HG03520 (cell line): Measurements from ENCODE around the gene CEP72.
"Not testable (repeated sequence)": the region's sequence is repeated elsewhere in the genome, so short reads cannot be mapped to it uniquely, and the experiment has no call there.

Experiments used
- ATAC-seq: cut with Tn5 transposase; IDR thresholded peaks from one replicate; pipeline ENCODE4 v1.9.1; 2021; ENCODE audit warnings: mild to moderate bottlenecking, moderate library complexity; ENCODE audit not compliant: unreplicated experiment

CEP72 gene

GRCh38 chr5:595285-595875 lies 16.8 kb upstream of the CEP72 start:
- no peak for ATAC-seq

- ATAC-seq: no peak
Measured at GRCh38 chr5:597871-598563, 14.1 kb upstream of the CEP72 start.

GRCh38 chr5:598564-598890 lies 13.6 kb upstream of the CEP72 start:
- ATAC-seq: no peak

GRCh38 chr5:600886-601541 lies 11.1 kb upstream of the CEP72 start:
- ATAC-seq: no peak

- no peak for ATAC-seq
Measured at GRCh38 chr5:601771-602465, 10.2 kb upstream of the CEP72 start.

- no peak for ATAC-seq
Measured at GRCh38 chr5:602466-603035, 9.6 kb upstream of the CEP72 start.

- no peak for ATAC-seq
Measured at GRCh38 chr5:603081-603998, 8.8 kb upstream of the CEP72 start.

GRCh38 chr5:604391-604831 lies 7.7 kb upstream of the CEP72 start:
- ATAC-seq: no peak

GRCh38 chr5:605090-605489 lies 7.0 kb upstream of the CEP72 start:
- ATAC-seq: not testable (repeated sequence)

- no peak for ATAC-seq
Measured at GRCh38 chr5:606061-606460, 6.1 kb upstream of the CEP72 start.

GRCh38 chr5:606526-607399 lies 5.4 kb upstream of the CEP72 start:
- ATAC-seq: no peak

GRCh38 chr5:607541-608428 lies 4.4 kb upstream of the CEP72 start:
- ATAC-seq: peak; percentile 46

GRCh38 chr5:608429-609370 lies 3.4 kb upstream of the CEP72 start:
- ATAC-seq: no peak

GRCh38 chr5:609506-609905 lies 2.6 kb upstream of the CEP72 start:
- no peak for ATAC-seq

- no peak for ATAC-seq
Measured at GRCh38 chr5:610011-610743, 2.0 kb upstream of the CEP72 start.
